ENCODE measurements around the gene PHACTR4.
"Not testable (repeated sequence)": the region's sequence is repeated elsewhere in the genome, so short reads cannot be mapped to it uniquely, and the experiment has no call there.

PHACTR4 gene

DNA sequence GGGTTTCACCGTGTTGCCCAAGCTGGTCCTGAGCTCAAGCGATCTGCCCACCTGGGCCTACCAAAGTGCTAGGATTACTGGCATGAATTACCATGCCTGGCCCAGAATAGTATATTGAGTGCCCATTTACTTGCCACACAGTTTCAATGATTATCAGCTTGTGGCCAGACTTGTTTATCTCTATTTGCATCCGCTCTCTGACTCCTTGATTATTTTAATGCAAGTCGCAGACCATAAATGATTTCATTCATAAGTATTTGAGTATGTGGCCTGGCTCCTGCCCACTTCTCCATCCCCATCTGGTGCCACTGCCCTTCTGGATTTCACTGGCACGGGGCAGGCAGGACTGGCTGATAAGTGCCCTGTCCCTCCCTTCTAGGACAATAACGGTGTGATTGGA lies 165.1 kb downstream of the PHACTR4 start:
- no peak for DNase-seq

DNA sequence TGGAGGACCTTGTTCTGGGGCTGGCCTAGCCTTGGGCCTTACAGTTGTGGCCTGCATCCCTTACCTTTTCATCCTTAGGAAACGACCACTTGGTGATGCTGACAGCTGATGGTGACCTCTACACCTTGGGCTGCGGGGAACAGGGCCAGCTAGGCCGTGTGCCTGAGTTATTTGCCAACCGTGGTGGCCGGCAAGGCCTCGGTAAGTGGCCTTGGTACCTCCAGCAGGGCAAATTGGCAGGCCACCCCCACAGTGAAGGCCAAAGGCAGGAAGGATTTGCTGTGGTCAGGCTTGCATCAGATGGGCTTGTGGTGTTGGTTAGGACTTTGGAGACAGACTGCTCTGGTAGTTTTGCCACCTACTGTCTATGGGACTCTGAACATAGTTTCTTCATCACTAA lies 165.6 kb downstream of the PHACTR4 start:
- no peak for DNase-seq

DNA sequence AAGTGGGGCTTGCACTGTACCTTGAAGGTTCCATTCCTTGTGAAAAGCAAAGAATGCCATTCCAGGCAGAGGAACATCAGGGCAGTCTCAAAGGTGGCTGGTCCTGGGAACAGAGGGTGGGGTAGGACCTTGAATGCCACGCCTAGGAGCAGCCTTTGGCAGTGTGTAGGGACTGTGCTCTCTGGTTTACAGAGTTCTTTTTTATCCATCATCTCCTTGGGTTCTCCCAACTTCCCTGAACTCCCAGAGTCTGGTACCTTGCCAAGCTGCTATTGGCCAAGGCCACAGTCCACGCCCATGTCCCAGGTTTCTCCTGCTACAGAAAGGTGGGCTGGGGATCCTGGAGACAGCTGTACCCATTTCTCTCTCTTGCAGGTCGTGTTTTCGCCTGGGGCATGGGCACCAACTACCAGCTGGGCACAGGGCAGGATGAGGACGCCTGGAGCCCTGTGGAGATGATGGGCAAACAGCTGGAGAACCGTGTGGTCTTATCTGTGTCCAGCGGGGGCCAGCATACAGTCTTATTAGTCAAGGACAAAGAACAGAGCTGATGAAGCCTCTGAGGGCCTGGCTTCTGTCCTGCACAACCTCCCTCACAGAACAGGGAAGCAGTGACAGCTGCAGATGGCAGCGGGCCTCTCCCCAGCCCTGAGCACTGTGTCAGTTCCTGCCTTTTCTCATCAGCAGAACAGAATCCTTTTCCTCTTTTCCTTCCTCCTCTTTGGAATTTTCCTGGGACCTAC lies 168.1 kb downstream of the PHACTR4 start:
- no peak for DNase-seq

DNA sequence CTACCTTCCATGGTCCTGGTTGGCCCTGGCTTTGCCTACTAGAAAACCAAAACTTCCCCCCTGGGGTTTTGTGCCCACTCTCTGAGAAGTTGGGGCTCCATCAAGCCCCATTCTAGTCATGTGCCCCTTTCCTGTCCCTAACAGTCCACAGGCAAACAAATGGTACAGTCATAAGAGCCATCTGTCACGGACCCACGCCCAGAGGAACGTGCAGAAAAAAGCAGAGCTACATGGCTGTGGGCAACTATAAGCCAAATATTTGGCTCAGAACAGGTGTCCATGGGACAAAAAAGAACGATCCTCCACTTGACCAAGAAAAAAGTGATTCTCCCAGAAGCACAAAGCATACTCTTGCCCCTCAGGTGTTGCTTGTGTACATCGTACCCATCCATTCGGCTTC lies 168.7 kb downstream of the PHACTR4 start:
- DNase-seq = no peak

DNA sequence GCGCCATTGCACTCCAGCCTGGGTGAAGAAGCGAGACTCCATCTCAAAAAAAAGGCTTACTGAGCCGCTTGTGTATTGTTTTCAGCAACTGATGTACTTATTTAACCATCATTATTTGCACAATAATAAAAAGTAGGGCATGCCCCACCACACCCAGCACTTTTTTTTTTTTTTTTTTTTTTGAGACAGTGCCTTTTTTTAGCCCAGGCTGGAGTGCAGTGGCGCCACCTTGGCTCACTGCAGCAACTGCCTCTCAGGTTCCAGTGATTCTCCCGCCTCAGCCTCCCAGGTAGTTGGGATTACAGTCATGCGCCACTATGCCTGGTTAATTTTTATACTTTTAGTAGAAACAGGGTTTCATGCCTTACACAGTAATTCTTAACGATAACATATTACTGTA lies 171.1 kb downstream of the PHACTR4 start:
- no peak for DNase-seq

DNA sequence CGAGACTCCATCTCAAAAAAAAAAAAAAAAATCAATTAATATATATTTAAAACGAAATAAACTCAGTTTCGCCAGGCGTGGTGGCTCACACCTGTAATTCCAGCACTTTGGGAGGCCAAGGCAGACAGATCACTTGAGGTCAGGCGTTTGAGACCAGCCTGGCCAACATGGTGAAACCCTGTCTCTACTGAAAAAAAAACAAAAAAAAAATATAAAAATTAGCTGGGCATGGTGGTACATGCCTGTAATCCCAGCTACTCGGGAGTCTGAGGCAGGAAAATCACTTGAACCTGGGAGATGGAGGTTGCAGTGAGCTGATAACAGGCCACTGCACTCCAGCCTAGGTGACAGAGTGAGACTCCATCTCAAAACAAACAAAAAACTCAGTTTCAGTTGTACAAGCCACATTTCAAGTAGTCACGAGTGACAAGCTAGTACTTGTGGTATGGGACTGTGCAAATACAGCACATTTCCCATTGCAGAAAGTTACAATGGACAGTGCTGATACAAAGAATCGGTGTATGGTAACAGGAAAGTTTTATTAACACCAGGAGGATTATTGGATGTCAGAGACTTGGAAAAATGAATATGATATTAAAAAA lies 172.0 kb downstream of the PHACTR4 start:
- DNase-seq = not testable (repeated sequence)

DNA sequence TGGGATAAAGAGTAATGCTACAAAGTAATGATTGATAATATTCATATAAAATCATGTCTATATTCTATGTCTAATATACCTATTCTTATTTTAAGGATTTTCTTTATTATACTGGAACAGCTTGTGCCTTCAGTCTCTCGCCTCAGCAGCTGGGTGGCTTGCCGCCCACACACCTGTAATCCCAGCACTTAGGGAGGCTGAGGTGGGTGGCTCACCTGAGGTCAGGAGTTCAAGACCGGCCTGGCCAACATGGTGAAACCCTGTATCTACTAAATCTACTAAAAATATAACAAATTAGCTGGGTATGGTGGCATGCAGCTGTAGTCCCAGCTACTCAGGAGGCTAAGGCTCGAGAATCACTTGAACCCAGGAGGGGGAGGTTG lies 175.7 kb downstream of the PHACTR4 start:
- DNase-seq = no peak

DNA sequence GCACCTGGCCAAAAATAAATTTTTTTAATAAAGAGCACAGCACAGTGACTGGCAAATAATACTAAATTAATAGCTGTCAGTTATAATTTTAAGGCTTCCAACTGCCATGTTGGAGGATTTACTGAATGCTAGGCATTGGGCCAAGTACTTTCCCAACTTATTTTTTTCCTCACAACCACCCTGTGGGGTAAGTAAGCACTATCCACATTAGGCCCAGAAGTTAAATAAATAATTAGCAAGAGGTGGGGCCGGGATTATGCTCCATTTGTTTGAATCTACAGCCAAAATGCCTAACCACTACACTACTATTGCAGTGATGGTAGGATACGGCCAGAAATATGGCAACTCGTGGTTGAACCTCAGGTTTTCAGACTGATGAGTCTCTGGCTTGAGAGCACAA lies 178.8 kb downstream of the PHACTR4 start:
- DNase-seq = no peak

Data from DMS79 treated with DMSO at 0.1 percent for 48 hours (cell line).